ENCODE data around the gene PRR23E. TPM values are rescaled to one million over a fixed set of nuclear protein-coding genes. Genes with fewer than 3 reads are reported as not detected.

PRR23E gene
- total RNA-seq, 1 experiment from 2014 or later = not detected

- Mint-ChIP-seq H3K36me3 (ENCODE audit: insufficient read depth, unreplicated experiment) (no peaks in the 10 kb centered on the region), H3K4me3 (ENCODE audit: unreplicated experiment) (no peak overlapping the region), H3K9me3 (ENCODE audit: unreplicated experiment) (no peaks in the 10 kb centered on the region), H3K27ac (ENCODE audit: low read depth, unreplicated experiment) (no peak overlapping the region), H3K27me3 (ENCODE audit: insufficient read depth, unreplicated experiment) (no peaks in the 10 kb centered on the region), H3K4me1 (ENCODE audit: insufficient read depth, unreplicated experiment) (no peaks in the 10 kb centered on the region)
- ChIA-PET POLR2A (interaction anchor here (0.7 kb wide), 1 partner anchor 16 kb away, joined by 3 read pairs; no protein-coding TSS in a partner anchor), CTCF (interaction anchor here (0.6 kb wide), 1 partner anchor 20 kb away, joined by 3 read pairs; no protein-coding TSS in a partner anchor)
- no peak for TF ChIP-seq CTCF (IDR thresholded peaks at IDR 0.05; ENCODE audit: unreplicated experiment)
- BruUV-seq (replicated peaks) = no TSS peak
- no peak for DNase-seq (ENCODE audit: unreplicated experiment)
- intact Hi-C loops (cut with micrococcal nuclease) = no loop called here
Observed at GRCh38 chr3:127209840-127210653, 17.1 kb downstream of the PRR23E start.

GRCh38 chr3:127210654-127210943 lies 17.7 kb downstream of the PRR23E start:
- no TSS peak for BruUV-seq (replicated peaks)
- Mint-ChIP-seq H3K4me3 (ENCODE audit: unreplicated experiment) (no peak overlapping the region), H3K4me1 (ENCODE audit: insufficient read depth, unreplicated experiment) (no peaks in the 10 kb centered on the region), H3K36me3 (ENCODE audit: insufficient read depth, unreplicated experiment) (no peaks in the 10 kb centered on the region), H3K27me3 (ENCODE audit: insufficient read depth, unreplicated experiment) (no peaks in the 10 kb centered on the region), H3K9me3 (ENCODE audit: unreplicated experiment) (no peaks in the 10 kb centered on the region), H3K27ac (ENCODE audit: low read depth, unreplicated experiment) (no peak overlapping the region)
- no peak for TF ChIP-seq CTCF (IDR thresholded peaks at IDR 0.05; ENCODE audit: unreplicated experiment)
- CTCF ChIA-PET = no interaction called here
- intact Hi-C loops (cut with micrococcal nuclease) = no loop called here
- POLR2A ChIA-PET = interaction anchor here (0.7 kb wide), 1 partner anchor 16 kb away, joined by 3 read pairs; no protein-coding TSS in a partner anchor
- no peak for DNase-seq (ENCODE audit: unreplicated experiment)

GRCh38 chr3:127211118-127212060 lies 18.5 kb downstream of the PRR23E start:
- H3K27me3 Mint-ChIP-seq (ENCODE audit: insufficient read depth, unreplicated experiment) = no peaks in the 10 kb centered on the region
- POLR2A ChIA-PET = interaction anchor here (0.6 kb wide), 1 partner anchor 1234 kb away, joined by 3 read pairs; no protein-coding TSS in a partner anchor
- TF ChIP-seq CTCF (IDR thresholded peaks at IDR 0.05; ENCODE audit: unreplicated experiment) = no peak
- no peaks in the 10 kb centered on the region for H3K4me1 Mint-ChIP-seq (ENCODE audit: insufficient read depth, unreplicated experiment)
- DNase-seq (ENCODE audit: unreplicated experiment) = no peak
- no peak overlapping the region for H3K4me3 Mint-ChIP-seq (ENCODE audit: unreplicated experiment)
- CTCF ChIA-PET = interaction anchor here (0.6 to 0.8 kb wide), 2 partner anchors 244 to 291 kb away, joined by 3 to 6 read pairs; no protein-coding TSS in a partner anchor
- H3K27ac Mint-ChIP-seq (ENCODE audit: low read depth, unreplicated experiment) = no peak overlapping the region
- no peaks in the 10 kb centered on the region for H3K9me3 Mint-ChIP-seq (ENCODE audit: unreplicated experiment)
- intact Hi-C loops (cut with micrococcal nuclease) = no loop called here
- no TSS peak for BruUV-seq (replicated peaks)
- H3K36me3 Mint-ChIP-seq (ENCODE audit: insufficient read depth, unreplicated experiment) = no peaks in the 10 kb centered on the region

- no TSS peak for BruUV-seq (replicated peaks)
- ChIA-PET CTCF (interaction anchor here (0.6 to 0.8 kb wide), 2 partner anchors 243 to 290 kb away, joined by 3 to 6 read pairs; no protein-coding TSS in a partner anchor), POLR2A (interaction anchor here (0.6 kb wide), 1 partner anchor 1235 kb away, joined by 3 read pairs; no protein-coding TSS in a partner anchor)
- intact Hi-C loops (cut with micrococcal nuclease) = no loop called here
- H3K27ac Mint-ChIP-seq (ENCODE audit: low read depth, unreplicated experiment) = no peak overlapping the region
- no peak overlapping the region for H3K4me3 Mint-ChIP-seq (ENCODE audit: unreplicated experiment)
- no peaks in the 10 kb centered on the region for H3K36me3 Mint-ChIP-seq (ENCODE audit: insufficient read depth, unreplicated experiment)
- H3K4me1 Mint-ChIP-seq (ENCODE audit: insufficient read depth, unreplicated experiment) = no peaks in the 10 kb centered on the region
- no peak for TF ChIP-seq CTCF (IDR thresholded peaks at IDR 0.05; ENCODE audit: unreplicated experiment)
- no peaks in the 10 kb centered on the region for H3K27me3 Mint-ChIP-seq (ENCODE audit: insufficient read depth, unreplicated experiment)
- no peaks in the 10 kb centered on the region for H3K9me3 Mint-ChIP-seq (ENCODE audit: unreplicated experiment)
- DNase-seq (ENCODE audit: unreplicated experiment) = no peak
Observed at GRCh38 chr3:127212231-127212630, 19.3 kb downstream of the PRR23E start.
